Smooth muscle cell of trachea (primary cell): ENCODE data around the gene SLC25A13. TPM values are rescaled to one million over a fixed set of nuclear protein-coding genes. Genes with fewer than 3 reads are reported as not detected.

Experiments used
- total RNA-seq: library from RNA; depleted of rRNA; stranded (reverse); fragments of >200 nt; gene quantifications from 2 replicates; pipeline ENCODE4 v1.2.1, GENCODE V29; 2014

SLC25A13 gene
- total RNA-seq: 9.3 and 12.7 TPM in 2 replicates

GRCh38 chr7:96321658-96322372 is at the start of gene SLC25A13:
TSS of gene SLC25A13 (minus strand) at chr7:96322098. CDS start at chr7:96321956, 142 bp downstream.

